Posterior vena cava (tissue), 2 donors: ENCODE measurements around the gene CMIP. TPM values are rescaled to one million over a fixed set of nuclear protein-coding genes. Genes with fewer than 3 reads are reported as not detected.
A peak's percentile ranks its signal among the peaks of the same experiment; 100 is the strongest.

Experiments
- DNase-seq: peaks from one replicate; pipeline ENCODE4 v3.0.0-alpha.2; 2020; ENCODE audit warnings: low spot score
- intact Hi-C, 2 donors: fragments of 100-400 bp; cut with DNase I; formaldehyde crosslinking; loops; one replicate each; pipeline versions ENCODE4 v1.14.1 to v1.14.2; 2022 to 2023
- total RNA-seq, 2 donors: library from RNA; stranded (reverse); fragmentation: NEBNext Ultra II Directional; extraction: Animal tissue kit (Norgen Biotek cat#: 25700); gene quantifications; one replicate each; pipeline ENCODE4 v1.2.1, GENCODE V29; 2021
- donor health status: DM: yes; HTN: yes; CAD: no.
- donor health status: DM: yes; HTN: yes; CAD: no.

Gene CMIP
- total RNA-seq, 2 donors from 2014 or later, result 38.2 to 45.2 TPM

- DNase-seq, result peak; percentile 75
- intact Hi-C loops, result loop anchor here in 1 of 2 donors (10.0 kb wide), 1 partner anchor 99 kb away; no protein-coding TSS in a partner anchor
These were observed 268.7 kb downstream of the CMIP start for GRCh38 chr16:81713295-81713772.

GRCh38 chr16:81713796-81714195, 269.2 kb downstream of the CMIP start:
- intact Hi-C loops, result loop anchor here in 1 of 2 donors (10.0 kb wide), 1 partner anchor 99 kb away; no protein-coding TSS in a partner anchor
- peak; percentile 60 for DNase-seq

- peak; percentile 25 for DNase-seq
- intact Hi-C loops, result loop anchor here in 1 of 2 donors (10.0 kb wide), 1 partner anchor 100 kb away; no protein-coding TSS in a partner anchor
These were observed 270.0 kb downstream of the CMIP start for GRCh38 chr16:81714583-81714982.

DNA sequence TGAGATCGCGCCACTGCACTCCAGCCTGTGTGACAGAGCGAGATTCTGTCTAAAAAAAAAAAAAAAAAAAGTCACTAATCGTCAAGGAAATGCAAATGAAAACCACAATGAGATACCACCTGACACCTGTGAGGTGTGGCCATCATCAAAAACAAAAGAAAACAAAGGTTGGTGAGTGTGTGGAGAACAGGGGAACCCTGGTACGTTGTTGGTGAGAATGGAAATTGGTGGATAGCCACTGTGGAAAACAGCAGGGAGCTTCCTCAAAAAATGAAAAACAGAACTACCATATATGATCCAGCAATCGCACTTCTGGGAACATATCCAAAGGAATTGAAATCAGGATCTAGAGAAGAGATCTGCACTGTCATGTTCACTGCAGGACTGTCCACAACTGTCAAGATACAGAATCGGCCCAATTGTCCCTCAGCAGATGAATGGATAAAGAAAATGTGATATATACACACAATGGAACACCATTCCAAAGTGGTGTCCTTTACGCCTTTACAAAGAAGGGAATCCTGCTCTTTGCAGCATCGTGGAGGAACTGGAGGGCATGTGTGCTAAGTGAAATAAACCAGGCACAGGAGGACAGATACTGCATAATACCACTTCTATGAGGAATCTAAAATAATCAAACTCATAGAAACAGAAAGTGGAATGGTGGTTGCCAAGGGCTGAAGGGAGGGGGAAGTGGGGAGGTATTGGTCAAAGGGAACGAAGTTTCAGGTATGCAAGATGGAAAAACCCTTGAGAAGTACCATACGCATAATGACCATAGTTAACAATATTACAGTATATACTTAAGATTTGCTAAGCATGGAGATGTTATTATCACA, 271.0 kb downstream of the CMIP start:
- no peak for DNase-seq
- intact Hi-C loops, result loop anchor here in 1 of 2 donors (10.0 kb wide), 1 partner anchor 101 kb away; no protein-coding TSS in a partner anchor

GRCh38 chr16:81716478-81717225, 272.0 kb downstream of the CMIP start:
- intact Hi-C loops, result loop anchor here in 1 of 2 donors (10.0 kb wide), 1 partner anchor 102 kb away; no protein-coding TSS in a partner anchor
- peak; percentile 25 for DNase-seq

GRCh38 chr16:81717662-81718189, 273.1 kb downstream of the CMIP start:
- intact Hi-C loops, result loop anchor here in 1 of 2 donors (10.0 kb wide), 1 partner anchor 103 kb away; no protein-coding TSS in a partner anchor
- no peak for DNase-seq

GRCh38 chr16:81718637-81719036, 274.0 kb downstream of the CMIP start:
- no peak for DNase-seq
- intact Hi-C loops, result loop anchor here in 1 of 2 donors (10.0 kb wide), 1 partner anchor 104 kb away; no protein-coding TSS in a partner anchor

DNA sequence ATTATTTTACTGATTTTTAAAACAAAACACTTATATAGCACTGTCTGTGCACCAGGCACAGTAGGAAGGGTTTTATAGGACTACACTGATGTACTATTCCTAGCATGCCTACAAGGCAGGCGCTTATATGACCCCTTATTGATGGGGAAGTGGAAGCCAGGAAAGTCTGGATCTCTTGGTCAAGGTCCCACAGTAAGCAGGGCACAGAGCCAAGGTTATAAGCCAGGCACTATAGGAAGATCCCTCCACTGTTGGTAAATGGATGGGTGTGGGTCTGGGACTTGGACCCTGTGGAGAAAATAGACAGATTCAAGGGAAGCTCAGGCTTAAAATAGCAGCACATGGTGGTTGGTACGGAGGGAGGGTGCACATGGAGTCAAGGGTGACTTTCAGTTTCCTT, 275.4 kb downstream of the CMIP start:
- intact Hi-C loops, result loop anchor here (5.0 to 10.0 kb wide), 2 partner anchors 105 to 318 kb away; no protein-coding TSS in a partner anchor
- DNase-seq, result no peak

- intact Hi-C loops, result loop anchor here (5.0 kb wide), 1 partner anchor 319 kb away; no protein-coding TSS in a partner anchor
These were observed 276.6 kb downstream of the CMIP start for GRCh38 chr16:81720973-81721906.

DNA sequence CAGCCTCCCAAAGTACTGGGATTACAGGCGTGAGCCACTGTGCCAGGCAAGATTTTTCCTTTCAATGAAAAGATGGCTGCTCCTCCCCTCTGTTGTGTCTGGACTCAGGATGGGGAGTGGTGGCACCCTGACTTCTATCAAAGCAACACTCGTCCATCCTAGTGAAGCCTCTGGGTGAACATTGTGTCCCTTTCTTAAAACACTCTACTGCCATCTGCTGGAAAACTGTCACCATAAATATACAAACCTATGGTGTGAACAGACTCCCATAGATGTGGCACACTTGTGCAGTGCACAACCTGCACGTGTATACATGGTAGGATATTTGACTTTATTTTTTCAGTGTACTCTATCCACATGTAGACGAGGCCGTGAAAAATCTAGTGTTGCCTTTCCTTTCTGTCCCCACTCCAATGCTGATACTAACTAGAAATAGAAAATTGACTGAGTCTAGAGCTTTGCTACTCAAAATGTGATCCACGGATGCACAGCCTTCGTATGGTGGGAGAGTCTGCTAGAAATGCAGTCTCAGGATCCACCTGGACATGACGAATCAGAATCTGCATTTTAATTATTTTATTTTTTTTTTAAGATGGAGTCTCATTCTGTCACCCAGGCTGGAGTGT, 278.6 kb downstream of the CMIP start:
- peak; percentile 23 for DNase-seq
- intact Hi-C loops, result loop anchor here (5.0 kb wide), 1 partner anchor 321 kb away; no protein-coding TSS in a partner anchor

More at GRCh38 chr16:81720973-81721906, 276.6 kb downstream of the CMIP start:
- DNase-seq, result no peak

- DNase-seq, result no peak
- intact Hi-C loops, result no loop called here
These were observed 283.8 kb downstream of the CMIP start for GRCh38 chr16:81728435-81728834.

GRCh38 chr16:81729451-81729850, 284.8 kb downstream of the CMIP start:
- no peak for DNase-seq
- intact Hi-C loops, result no loop called here

DNA sequence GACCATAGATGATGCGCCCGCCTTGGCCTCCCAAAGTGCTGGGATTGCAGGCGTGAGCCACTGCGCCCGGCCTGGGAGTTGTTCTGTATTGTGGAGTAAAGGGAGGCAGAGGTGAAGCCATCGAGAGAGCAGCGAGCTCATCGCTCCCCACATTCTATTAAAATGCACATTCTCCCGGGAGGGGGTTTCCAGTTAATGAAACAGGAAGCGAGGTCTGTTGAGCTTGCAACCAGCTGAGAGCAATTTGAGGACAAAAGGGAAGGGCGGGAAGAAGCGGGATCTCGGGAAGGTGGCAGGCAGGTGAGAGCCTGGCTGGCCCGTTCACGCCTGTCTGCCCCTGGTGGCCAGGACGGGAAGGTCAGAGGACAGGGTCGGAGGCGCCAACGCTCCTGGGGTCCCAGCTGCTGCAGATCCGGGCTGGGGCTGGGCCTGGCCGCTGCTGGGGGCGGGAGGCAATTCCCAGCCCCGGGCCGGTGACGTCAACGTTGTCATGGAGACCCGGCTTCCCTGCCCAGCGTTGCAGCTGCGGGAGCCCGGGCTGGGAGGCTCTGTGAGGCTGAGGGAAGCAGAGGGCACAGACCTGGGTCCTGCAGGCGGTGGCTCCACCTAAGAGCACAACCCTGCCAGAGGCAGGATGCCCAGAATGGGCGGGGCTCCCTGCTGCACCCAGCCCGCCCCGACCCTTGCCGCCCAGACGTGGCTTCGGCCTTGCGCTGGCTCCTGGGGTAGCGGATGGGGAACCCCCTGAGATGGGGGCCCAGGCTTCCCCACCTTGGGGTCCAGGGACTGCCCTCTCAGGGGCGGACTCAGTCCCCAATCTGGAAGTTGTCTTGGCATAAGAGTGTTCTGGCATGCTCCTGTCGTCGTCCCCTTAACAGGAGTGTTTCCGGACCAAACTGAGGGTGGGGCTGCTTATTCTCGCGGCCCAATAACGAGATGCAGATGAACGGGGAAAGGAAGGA, 285.8 kb downstream of the CMIP start:
- peak; percentile 95 for DNase-seq
- intact Hi-C loops, result loop anchor here in 1 of 2 donors (10.0 kb wide), 1 partner anchor 526 kb away; no protein-coding TSS in a partner anchor

- intact Hi-C loops, result loop anchor here in 1 of 2 donors (10.0 kb wide), 1 partner anchor 527 kb away; no protein-coding TSS in a partner anchor
- no peak for DNase-seq
These were observed 287.0 kb downstream of the CMIP start for GRCh38 chr16:81731649-81732048.

DNA sequence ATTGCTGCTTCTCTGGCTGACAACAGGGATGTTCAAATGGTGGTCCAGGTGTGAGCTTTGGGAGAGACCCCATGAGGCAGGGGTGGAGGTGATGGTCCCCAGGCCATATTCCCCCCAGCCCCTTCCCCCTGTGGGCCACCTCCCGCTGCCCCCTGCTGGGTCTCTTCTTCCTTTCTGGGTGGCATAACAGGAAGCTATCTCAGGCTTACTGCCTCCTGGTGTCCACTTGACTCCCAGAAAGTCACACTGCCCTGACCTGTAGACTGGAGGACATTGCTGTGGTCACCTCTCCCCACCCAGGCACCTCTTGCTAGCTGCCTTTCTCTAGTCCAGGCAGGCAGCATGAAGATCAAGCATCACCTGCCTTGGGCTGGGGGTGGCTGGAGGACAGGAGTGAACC, 288.1 kb downstream of the CMIP start:
- intact Hi-C loops, result loop anchor here in 1 of 2 donors (10.0 kb wide), 1 partner anchor 528 kb away; no protein-coding TSS in a partner anchor
- DNase-seq, result peak; percentile 19

DNA sequence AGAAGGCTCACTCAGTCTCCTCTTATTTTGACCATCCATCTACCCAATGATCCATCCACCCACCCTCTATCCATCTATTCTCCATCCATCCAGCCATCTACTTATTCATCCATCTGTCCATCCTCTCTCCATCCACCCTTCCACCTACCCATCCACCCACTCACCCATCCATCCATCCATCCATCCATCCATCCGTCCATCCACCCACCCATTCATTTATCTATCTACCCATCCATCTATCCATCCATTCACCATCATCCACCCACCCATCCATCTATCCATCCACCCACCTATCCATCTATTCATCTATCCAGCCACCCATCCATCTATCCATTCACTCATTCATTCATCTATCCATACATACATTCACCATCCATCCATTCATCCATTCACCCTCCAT, 288.7 kb downstream of the CMIP start:
- intact Hi-C loops, result loop anchor here in 1 of 2 donors (10.0 kb wide), 1 partner anchor 528 kb away; no protein-coding TSS in a partner anchor
- DNase-seq, result no peak
